Testis (tissue), 3 donors: Measurements from ENCODE around the gene IST1. TPM values are rescaled to one million over a fixed set of nuclear protein-coding genes. Genes with fewer than 3 reads are reported as not detected.

Experiments
- DNase-seq: peaks from one replicate; pipeline ENCODE4 v3.0.0-alpha.2; 2019
- H3K27ac ChIP-seq, 2 donors: fragments of 200-600 bp; sonication (generic); one replicate each; pipeline ENCODE4 v1.5.1; 2019
- H3K27me3 ChIP-seq: fragments of 200-600 bp; sonication (generic); one replicate; pipeline ENCODE4 v1.5.1; 2019
- H3K36me3 ChIP-seq: fragments of 200-600 bp; sonication (generic); one replicate; pipeline ENCODE4 v1.5.1; 2017; ENCODE audit warnings: low read depth; ENCODE audit errors: missing control alignments
- H3K4me1 ChIP-seq: fragments of 200-600 bp; sonication (generic); one replicate; pipeline ENCODE4 v1.5.1; 2019
- H3K4me3 ChIP-seq, 2 donors: fragments of 200-600 bp; sonication (generic); one replicate each; pipeline ENCODE4 v1.5.1; 2017 to 2019
- H3K9me3 ChIP-seq: fragments of 200-600 bp; sonication (generic); one replicate; pipeline ENCODE4 v1.5.1; 2017
- POLR2A ChIP-seq: fragments of 450-650 bp; IDR thresholded peaks from one replicate; pipeline ENCODE4 v1.6.1; 2017; ENCODE audit warnings: antibody characterized with exemption, mild to moderate bottlenecking, moderate library complexity
- WGBS, 2 donors: methylation state at CpG; one replicate each; pipeline ENCODE4 v1.1.5; 2018; 5-methylcytosine and 5-hydroxymethylcytosine counted together
- intact Hi-C: fragments of 100-400 bp; cut with DNase I; formaldehyde crosslinking; loops from one replicate; pipeline ENCODE4 v1.15.1; 2023; ENCODE audit warnings: low total_unique reads
- polyA plus RNA-seq: library from polyadenylated mRNA; stranded (reverse); fragments of 350-450 nt; fragmentation: Illumina TruSeq; extraction: RNeasy Lipid Tissue Mini Kit (QIAGEN cat#74804); gene quantifications from one replicate; pipeline ENCODE4 v1.2.3, GENCODE V29; 2014; ENCODE audit warnings: low read depth, low replicate concordance; ENCODE audit not compliant: insufficient read depth
- total RNA-seq, 2 donors: library from RNA; depleted of rRNA; stranded (reverse); fragments of >200 nt; gene quantifications; one replicate each; pipeline ENCODE4 v1.2.3, GENCODE V29; 2016
- TF ChIP-seq, protein P1 (sequence below), 3 experiments: fragments of 450-650 bp in 2 of 3; fragments of 200-600 bp in 1 of 3; sonication (generic) in 1 of 3; IDR thresholded peaks; one replicate each; pipeline ENCODE4 v1.5.1; 2016 to 2019; ENCODE audit warnings: antibody characterized with exemption in 3 of 3, mild to moderate bottlenecking in 2 of 3, moderate library complexity in 1 of 3

Gene IST1
- total and polyA plus RNA-seq, 3 donors from 2014 or later: 236 to 306 (median 301) TPM

DNA sequence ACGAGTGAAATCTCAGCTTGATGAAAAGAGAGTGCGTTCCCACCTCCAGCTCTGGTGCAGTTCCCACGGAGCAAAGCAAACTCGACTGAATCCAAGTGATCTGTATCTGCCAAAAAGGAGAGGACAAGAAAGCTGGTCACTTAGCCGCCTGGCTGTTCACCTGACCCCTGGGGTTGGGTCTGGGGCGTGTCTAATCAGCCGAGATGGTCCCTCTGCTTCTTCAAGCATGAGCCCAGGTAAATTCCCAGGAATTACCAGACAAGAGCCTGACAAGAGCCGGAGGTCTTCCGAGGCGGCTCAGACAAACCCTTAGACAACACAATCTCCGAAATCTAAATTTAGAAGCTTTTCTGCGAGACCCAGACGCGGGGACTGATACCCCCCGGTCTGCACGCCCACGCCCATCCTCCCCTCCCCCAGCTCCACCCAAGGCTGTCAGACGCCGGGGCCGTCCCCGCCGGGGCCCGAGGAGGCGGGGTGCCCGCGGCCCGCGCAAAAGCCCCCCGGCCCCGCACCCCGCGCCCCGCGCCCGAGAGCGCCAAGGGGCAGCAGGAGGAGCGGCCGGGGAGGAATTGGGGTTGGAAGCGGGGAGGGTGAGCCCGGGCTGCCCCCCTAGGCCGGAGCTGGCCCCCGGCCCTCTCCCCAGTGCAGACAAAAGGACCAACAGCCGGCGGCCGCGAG, 12.0 kb upstream of the IST1 start:
- 0 to 2% methylated on average over 5 to 42 of the region's 46 CpGs for WGBS, 2 donors

DNA sequence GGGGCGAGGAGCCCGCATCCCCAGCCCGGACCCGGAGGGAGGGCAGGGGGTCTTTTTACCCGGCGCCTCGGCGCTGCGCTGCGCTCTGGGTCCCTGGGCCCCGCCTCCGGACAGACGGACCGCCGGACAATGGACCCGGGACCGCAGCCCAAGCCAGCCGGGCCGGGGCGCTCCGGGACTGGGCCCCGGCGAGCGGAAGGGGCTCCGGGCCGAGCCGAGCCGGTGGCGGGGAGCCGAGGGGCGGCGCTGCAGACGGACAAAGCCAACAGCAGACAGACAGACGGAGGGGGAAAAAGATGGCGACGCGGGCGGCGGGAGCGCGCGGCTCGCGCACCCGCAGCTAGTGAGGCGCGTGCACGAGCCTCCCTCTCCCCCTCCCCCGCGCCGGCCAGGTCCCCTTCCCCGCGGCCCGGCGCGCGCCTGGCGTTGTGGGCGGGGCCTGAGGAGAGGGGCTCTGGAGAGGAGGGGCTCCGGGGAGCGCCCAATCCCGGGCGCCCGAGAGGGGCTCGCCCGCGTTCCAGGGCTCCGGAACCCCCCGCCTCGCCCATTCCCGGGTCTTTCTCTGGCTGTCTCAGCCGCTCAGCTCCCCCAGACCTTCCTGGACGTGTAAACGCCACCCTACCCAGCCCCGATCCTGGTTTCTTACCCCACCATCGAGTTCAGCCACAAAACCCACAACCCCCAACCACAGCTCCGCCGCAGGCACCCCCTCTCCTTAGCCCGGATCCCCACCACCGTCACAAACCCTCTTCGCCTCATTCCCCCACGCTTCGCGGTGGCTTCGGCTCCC, 11.3 kb upstream of the IST1 start, which contains the start of gene ZNF821:
TSS of gene ZNF821 (minus strand) at position 334 of the 790 bp plus-strand sequence. CDS start 4,236 bp downstream, outside the sequence.
- H3K27me3 ChIP-seq: no peaks in the 10 kb centered on the region
- TF ChIP-seq POLR2A: no peak
- TF ChIP-seq, protein P1, sequence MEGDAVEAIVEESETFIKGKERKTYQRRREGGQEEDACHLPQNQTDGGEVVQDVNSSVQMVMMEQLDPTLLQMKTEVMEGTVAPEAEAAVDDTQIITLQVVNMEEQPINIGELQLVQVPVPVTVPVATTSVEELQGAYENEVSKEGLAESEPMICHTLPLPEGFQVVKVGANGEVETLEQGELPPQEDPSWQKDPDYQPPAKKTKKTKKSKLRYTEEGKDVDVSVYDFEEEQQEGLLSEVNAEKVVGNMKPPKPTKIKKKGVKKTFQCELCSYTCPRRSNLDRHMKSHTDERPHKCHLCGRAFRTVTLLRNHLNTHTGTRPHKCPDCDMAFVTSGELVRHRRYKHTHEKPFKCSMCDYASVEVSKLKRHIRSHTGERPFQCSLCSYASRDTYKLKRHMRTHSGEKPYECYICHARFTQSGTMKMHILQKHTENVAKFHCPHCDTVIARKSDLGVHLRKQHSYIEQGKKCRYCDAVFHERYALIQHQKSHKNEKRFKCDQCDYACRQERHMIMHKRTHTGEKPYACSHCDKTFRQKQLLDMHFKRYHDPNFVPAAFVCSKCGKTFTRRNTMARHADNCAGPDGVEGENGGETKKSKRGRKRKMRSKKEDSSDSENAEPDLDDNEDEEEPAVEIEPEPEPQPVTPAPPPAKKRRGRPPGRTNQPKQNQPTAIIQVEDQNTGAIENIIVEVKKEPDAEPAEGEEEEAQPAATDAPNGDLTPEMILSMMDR (IDR thresholded peaks at IDR 0.05): peak; percentile 29 to 56 (median 34)
- H3K9me3 ChIP-seq: no peaks in the 10 kb centered on the region
- DNase-seq: peak; percentile 89
- H3K4me3 ChIP-seq: peak within 1 kb of the TSS; percentile 93 to 98
- intact Hi-C loops: no loop called here
- 0 to 1% methylated on average over 43 to 83 of the region's 85 CpGs for WGBS, 2 donors
- H3K27ac ChIP-seq: peak within 1 kb of the TSS; percentile 94 to 97
- H3K4me1 ChIP-seq: peaks cover 11% of the 10 kb centered on the region
- H3K36me3 ChIP-seq: no peaks in the 10 kb centered on the region

More for the DNA sequence above, 12.0 kb upstream of the IST1 start:
- peak; percentile 54 for DNase-seq
- no peak for TF ChIP-seq POLR2A
- TF ChIP-seq, protein P1 (IDR thresholded peaks at IDR 0.05): no peak
- intact Hi-C loops: no loop called here
- Histone ChIP-seq H3K27ac (peak overlapping the region; percentile 94 to 97), H3K27me3 (no peaks in the 10 kb centered on the region), H3K36me3 (no peaks in the 10 kb centered on the region), H3K9me3 (no peaks in the 10 kb centered on the region), H3K4me1 (peaks cover 11% of the 10 kb centered on the region), H3K4me3 (peak overlapping the region; percentile 93 to 98)

DNA sequence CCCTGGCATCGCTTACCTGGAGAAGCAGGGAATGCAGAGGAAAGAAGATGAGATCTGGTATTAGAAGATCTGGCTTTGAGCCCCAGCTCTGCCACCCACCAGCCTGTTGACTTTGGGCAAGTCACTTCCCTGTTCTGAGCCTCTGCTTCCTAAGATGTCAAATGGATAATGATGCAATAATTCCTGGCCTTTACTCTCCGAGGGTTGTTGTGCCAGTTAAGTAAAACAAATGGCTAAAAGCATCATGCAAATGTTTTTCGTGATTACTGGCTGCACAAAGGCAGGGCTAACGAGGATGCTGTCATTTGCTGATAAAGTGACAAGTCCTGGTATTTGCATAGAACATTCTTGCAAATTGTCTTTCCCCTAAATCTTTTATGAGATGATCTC, 10.1 kb upstream of the IST1 start:
- DNase-seq: no peak
- WGBS, 2 donors: 52 to 53% methylated on average over 4 of the region's 4 CpGs
- no peaks in the 10 kb centered on the region for H3K36me3 ChIP-seq
- H3K27me3 ChIP-seq: no peaks in the 10 kb centered on the region
- no peak overlapping the region for H3K4me3 ChIP-seq
- TF ChIP-seq POLR2A: no peak
- TF ChIP-seq, protein P1 (IDR thresholded peaks at IDR 0.05): no peak
- no peak overlapping the region for H3K27ac ChIP-seq
- intact Hi-C loops: no loop called here
- no peaks in the 10 kb centered on the region for H3K9me3 ChIP-seq
- peaks cover 11% of the 10 kb centered on the region for H3K4me1 ChIP-seq

DNA sequence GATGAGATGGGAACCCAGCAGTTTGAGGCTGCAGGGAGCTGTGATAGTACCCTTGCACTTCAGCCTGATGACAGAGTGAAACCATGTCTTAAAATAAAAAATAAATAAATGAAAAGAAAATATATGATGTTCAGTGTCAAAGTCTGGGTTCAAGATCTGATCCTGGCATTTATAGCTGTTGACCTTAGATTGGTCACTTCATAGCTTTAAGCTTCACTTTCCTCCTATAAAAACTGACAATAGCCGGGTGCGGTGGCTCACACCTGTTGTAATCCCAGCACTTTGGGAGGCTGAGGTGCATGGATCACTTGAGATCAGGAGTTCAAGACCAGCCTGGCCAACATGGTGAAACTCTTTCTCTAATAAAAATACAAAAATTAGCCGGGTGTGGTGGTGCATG, 6.2 kb upstream of the IST1 start:
- H3K27me3 ChIP-seq: no peaks in the 10 kb centered on the region
- no peak for DNase-seq
- no peak overlapping the region for H3K4me3 ChIP-seq
- 92 to 93% methylated on average over 3 of the region's 3 CpGs for WGBS, 2 donors
- TF ChIP-seq, protein P1 (IDR thresholded peaks at IDR 0.05): no peak
- no peak for TF ChIP-seq POLR2A
- H3K36me3 ChIP-seq: no peaks in the 10 kb centered on the region
- H3K9me3 ChIP-seq: no peaks in the 10 kb centered on the region
- no peaks in the 10 kb centered on the region for H3K4me1 ChIP-seq
- H3K27ac ChIP-seq: no peak overlapping the region
- intact Hi-C loops: no loop called here
